PC-3 (cell line): ENCODE results near the gene HOXD11. TPM values are rescaled to one million over a fixed set of nuclear protein-coding genes. Genes with fewer than 3 reads are reported as not detected.

Experiments used
- ATAC-seq: fragments of 200-7000 bp; cut with Tn5 transposase; 2 replicates; pipeline ENCODE4 v1.9.1; 2020; ENCODE audit warnings: mild to moderate bottlenecking, moderate library complexity
- BruUV-seq: library from RNA; stranded (reverse); fragments of 400-500 nt; replicated peaks from 2 replicates; lab custom pipeline; 2021; lab: Mats Ljungman, UMichigan
- CTCF ChIA-PET: fragments of 300-600 bp; sonication (Branson Sonifier 250); formaldehyde crosslinking; loops from one replicate; lab custom pipeline; 2022; ENCODE audit warnings: antibody characterized with exemption; lab: Charles Lee
- POLR2A ChIA-PET: fragments of 300-600 bp; sonication (Branson Sonifier 250); formaldehyde crosslinking; loops from one replicate; lab custom pipeline; 2022; ENCODE audit warnings: antibody characterized with exemption; ENCODE audit not compliant: unreplicated experiment; lab: Charles Lee
- DNase-seq: peaks from one replicate; pipeline ENCODE4 v3.0.0-alpha.2; 2015
- H2AFZ ChIP-seq: fragments of 300-600 bp; sonication (generic); 2 replicates; pipeline ENCODE4 v1.6.0; 2016; ENCODE audit warnings: antibody characterized with exemption, low read length
- H3F3A ChIP-seq: fragments of 300-600 bp; sonication (generic); one replicate; pipeline ENCODE4 v1.6.0; 2017; ENCODE audit warnings: antibody characterized with exemption, low read length, control low read depth, mild to moderate bottlenecking; ENCODE audit not compliant: unreplicated experiment
- H3K27ac ChIP-seq: fragments of 300-600 bp; sonication (generic); 2 replicates; pipeline ENCODE4 v1.5.1; 2016; ENCODE audit warnings: mild to moderate bottlenecking, low read length
- H3K27me3 ChIP-seq: fragments of 300-600 bp; sonication (generic); 2 replicates; pipeline ENCODE4 v1.6.1; 2016; ENCODE audit warnings: low read length, mixed read lengths
- H3K36me3 ChIP-seq: fragments of 300-600 bp; sonication (generic); 2 replicates; pipeline ENCODE4 v1.6.1; 2016; ENCODE audit warnings: low read depth, mixed run types, low read length, mixed read lengths
- H3K4me1 ChIP-seq: fragments of 300-600 bp; sonication (generic); 2 replicates; pipeline ENCODE4 v1.5.1; 2016; ENCODE audit warnings: low read length; ENCODE audit not compliant: insufficient read depth
- H3K4me2 ChIP-seq: fragments of 300-600 bp; sonication (generic); 2 replicates; pipeline ENCODE4 v1.6.0; 2016; ENCODE audit warnings: low read length
- H3K4me3 ChIP-seq: fragments of 300-600 bp; sonication (generic); 2 replicates; pipeline ENCODE4 v1.5.1; 2016; ENCODE audit warnings: mild to moderate bottlenecking, low read length, mixed read lengths
- H3K79me2 ChIP-seq: fragments of 300-600 bp; sonication (generic); 2 replicates; pipeline ENCODE4 v1.6.1; 2017; ENCODE audit warnings: low read length, mixed read lengths
- H3K9ac ChIP-seq: fragments of 300-600 bp; sonication (generic); 2 replicates; pipeline ENCODE4 v1.6.0; 2016; ENCODE audit warnings: mild to moderate bottlenecking, low read length
- H3K9me2 ChIP-seq: fragments of 300-600 bp; sonication (generic); replicated peaks from 2 replicates; pipeline ENCODE4 v1.6.1; 2016; ENCODE audit warnings: mixed run types, low read length, mixed read lengths
- H3K9me3 ChIP-seq: fragments of 300-600 bp; sonication (generic); 2 replicates; pipeline ENCODE4 v1.6.1; 2016; ENCODE audit warnings: low read length, mixed read lengths
- H4K20me1 ChIP-seq: fragments of 300-600 bp; sonication (generic); 2 replicates; pipeline ENCODE4 v1.6.1; 2016; ENCODE audit warnings: low read length, mixed read lengths
- EZH2 ChIP-seq: fragments of 300-600 bp; sonication (generic); IDR thresholded peaks from one replicate; pipeline ENCODE4 v1.6.1; 2017; ENCODE audit warnings: antibody characterized with exemption, mild to moderate bottlenecking, low read length; ENCODE audit not compliant: unreplicated experiment
- EZH2phosphoT487 ChIP-seq: fragments of 300-600 bp; sonication (generic); IDR thresholded peaks from 2 replicates; pipeline ENCODE4 v1.6.1; 2018; ENCODE audit warnings: mild to moderate bottlenecking, antibody characterized with exemption, low read length, borderline replicate concordance
- intact Hi-C: fragments of 100-400 bp; cut with micrococcal nuclease; formaldehyde crosslinking; loops from 2 replicates; pipeline ENCODE4 v1.9.0; 2023
- total RNA-seq: library from RNA; depleted of rRNA; stranded (reverse); fragments of >200 nt; gene quantifications from 2 replicates; pipeline ENCODE4 v1.2.3, GENCODE V29; 2014
- TF ChIP-seq, protein P1 (sequence below): fragments of 300-600 bp; sonication (generic); conservative IDR thresholded peaks from 2 replicates; pipeline ENCODE4 v1.5.1; 2017; ENCODE audit warnings: antibody characterized with exemption, low read depth, mild to moderate bottlenecking, low read length

HOXD11 gene
- total RNA-seq, 1 experiment from 2014 or later, result not detected

GRCh38 chr2:176099728-176100546 is 7.1 kb upstream of the HOXD11 start, which contains the start of gene HOXD12:
HOXD12 (plus strand) TSS chr2:176099795; CDS start chr2:176099802, 7 bp downstream.
- Histone ChIP-seq H3K27me3 (no peaks in the 10 kb centered on the region), H3F3A (no peaks in the 10 kb centered on the region), H3K9ac (no peak within 1 kb of the TSS), H3K79me2 (no peaks in the 10 kb centered on the region), H3K4me3 (no peak within 1 kb of the TSS), H3K36me3 (no peaks in the 10 kb centered on the region), H3K27ac (no peak within 1 kb of the TSS), H3K9me3 (no peaks in the 10 kb centered on the region), H2AFZ (no peak within 1 kb of the TSS), H3K4me1 (peaks cover 10% of the 10 kb centered on the region), H3K9me2 (no peaks in the 10 kb centered on the region), H3K4me2 (no peak within 1 kb of the TSS), H4K20me1 (no peaks in the 10 kb centered on the region)
- ATAC-seq (no peak), DNase-seq (no peak)
- CTCF ChIA-PET, result no interaction called here
- TF ChIP-seq EZH2 (no peak), EZH2phosphoT487 (no peak)
- TF ChIP-seq, protein P1, sequence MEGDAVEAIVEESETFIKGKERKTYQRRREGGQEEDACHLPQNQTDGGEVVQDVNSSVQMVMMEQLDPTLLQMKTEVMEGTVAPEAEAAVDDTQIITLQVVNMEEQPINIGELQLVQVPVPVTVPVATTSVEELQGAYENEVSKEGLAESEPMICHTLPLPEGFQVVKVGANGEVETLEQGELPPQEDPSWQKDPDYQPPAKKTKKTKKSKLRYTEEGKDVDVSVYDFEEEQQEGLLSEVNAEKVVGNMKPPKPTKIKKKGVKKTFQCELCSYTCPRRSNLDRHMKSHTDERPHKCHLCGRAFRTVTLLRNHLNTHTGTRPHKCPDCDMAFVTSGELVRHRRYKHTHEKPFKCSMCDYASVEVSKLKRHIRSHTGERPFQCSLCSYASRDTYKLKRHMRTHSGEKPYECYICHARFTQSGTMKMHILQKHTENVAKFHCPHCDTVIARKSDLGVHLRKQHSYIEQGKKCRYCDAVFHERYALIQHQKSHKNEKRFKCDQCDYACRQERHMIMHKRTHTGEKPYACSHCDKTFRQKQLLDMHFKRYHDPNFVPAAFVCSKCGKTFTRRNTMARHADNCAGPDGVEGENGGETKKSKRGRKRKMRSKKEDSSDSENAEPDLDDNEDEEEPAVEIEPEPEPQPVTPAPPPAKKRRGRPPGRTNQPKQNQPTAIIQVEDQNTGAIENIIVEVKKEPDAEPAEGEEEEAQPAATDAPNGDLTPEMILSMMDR, result no peak
- POLR2A ChIA-PET, result no interaction called here
- BruUV-seq, result no TSS peak
- intact Hi-C loops, result loop anchor here (10.0 kb wide), 1 partner anchor 1065 kb away; no protein-coding TSS in a partner anchor

- BruUV-seq, result no TSS peak
- Histone ChIP-seq H4K20me1 (no peaks in the 10 kb centered on the region), H2AFZ (no peak overlapping the region), H3K9me2 (no peaks in the 10 kb centered on the region), H3K27me3 (no peaks in the 10 kb centered on the region), H3K9me3 (no peaks in the 10 kb centered on the region), H3K27ac (no peak overlapping the region), H3K79me2 (no peaks in the 10 kb centered on the region), H3K36me3 (no peaks in the 10 kb centered on the region), H3K4me1 (peaks cover 10% of the 10 kb centered on the region), H3K4me3 (no peak overlapping the region), H3F3A (no peaks in the 10 kb centered on the region), H3K9ac (no peak overlapping the region), H3K4me2 (no peak overlapping the region)
- ChIA-PET POLR2A (no interaction called here), CTCF (no interaction called here)
- no peak for DNase-seq
- TF ChIP-seq EZH2phosphoT487 (no peak), EZH2 (no peak)
- TF ChIP-seq, protein P1, result no peak
- intact Hi-C loops, result no loop called here
- no peak for ATAC-seq
Observed at GRCh38 chr2:176100547-176101140, 6.4 kb upstream of the HOXD11 start.
